ENCODE data around the gene HNRNPF. TPM values are rescaled to one million over a fixed set of nuclear protein-coding genes. Genes with fewer than 3 reads are reported as not detected.

HNRNPF gene
- total and polyA plus RNA-seq, 2 of the 4 experiments (the other 2 are of a cell fraction), result 169 to 207 TPM

GRCh38 chr10:43375401-43376020 lies 33.5 kb downstream of the HNRNPF start:
- DNase-seq (no peak), ATAC-seq (ENCODE audit: low read depth) (no peak)
- no peaks in the 10 kb centered on the region for H3K4me1 ChIP-seq (ENCODE audit: control insufficient read depth, insufficient read depth, low read length)
- H2AFZ ChIP-seq (replicated peaks; ENCODE audit: low read length, poor library complexity), result no peak overlapping the region
- no peak overlapping the region for H3K23ac ChIP-seq (ENCODE audit: low read depth, low read length)
- H3K36me3 ChIP-seq (ENCODE audit: control insufficient read depth, insufficient read depth, low read length), result no peaks in the 10 kb centered on the region
- H4K91ac ChIP-seq (ENCODE audit: insufficient read depth, low read depth, low read length), result no peak overlapping the region
- H3K14ac ChIP-seq (replicated peaks; ENCODE audit: low read depth, low read length), result no peak overlapping the region
- CTCF ChIA-PET, result no interaction called here
- H3K9me3 ChIP-seq (ENCODE audit: control insufficient read depth, insufficient read depth, low read length), result no peaks in the 10 kb centered on the region
- no peak overlapping the region for H2BK120ac ChIP-seq (ENCODE audit: low read depth, low read length)
- no peak overlapping the region for H3K9ac ChIP-seq (ENCODE audit: low read depth, low read length)
- BruUV-seq (replicated peaks), result no TSS peak
- no peaks in the 10 kb centered on the region for H3K9me1 ChIP-seq (ENCODE audit: insufficient read depth, low read length)
- H4K8ac ChIP-seq (ENCODE audit: low read depth in 2 of 2, low read length in 2 of 2), result no peak overlapping the region
- WGBS, 2 experiments (ENCODE audit: extremely low coverage in 2 of 2, insufficient read length in 1 of 2), result no CpG with 5 or more reads among the region's 12 CpGs
- no peak overlapping the region for H2BK20ac ChIP-seq (ENCODE audit: low read depth, low read length)
- H3K27ac ChIP-seq (ENCODE audit: insufficient read depth, low read length), result no peak overlapping the region
- TF ChIP-seq, protein P1, sequence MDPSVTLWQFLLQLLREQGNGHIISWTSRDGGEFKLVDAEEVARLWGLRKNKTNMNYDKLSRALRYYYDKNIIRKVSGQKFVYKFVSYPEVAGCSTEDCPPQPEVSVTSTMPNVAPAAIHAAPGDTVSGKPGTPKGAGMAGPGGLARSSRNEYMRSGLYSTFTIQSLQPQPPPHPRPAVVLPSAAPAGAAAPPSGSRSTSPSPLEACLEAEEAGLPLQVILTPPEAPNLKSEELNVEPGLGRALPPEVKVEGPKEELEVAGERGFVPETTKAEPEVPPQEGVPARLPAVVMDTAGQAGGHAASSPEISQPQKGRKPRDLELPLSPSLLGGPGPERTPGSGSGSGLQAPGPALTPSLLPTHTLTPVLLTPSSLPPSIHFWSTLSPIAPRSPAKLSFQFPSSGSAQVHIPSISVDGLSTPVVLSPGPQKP (IDR thresholded peaks at IDR 0.05; ENCODE audit: borderline replicate concordance, low read depth, low read length), result no peak
- TF ChIP-seq, protein P2, sequence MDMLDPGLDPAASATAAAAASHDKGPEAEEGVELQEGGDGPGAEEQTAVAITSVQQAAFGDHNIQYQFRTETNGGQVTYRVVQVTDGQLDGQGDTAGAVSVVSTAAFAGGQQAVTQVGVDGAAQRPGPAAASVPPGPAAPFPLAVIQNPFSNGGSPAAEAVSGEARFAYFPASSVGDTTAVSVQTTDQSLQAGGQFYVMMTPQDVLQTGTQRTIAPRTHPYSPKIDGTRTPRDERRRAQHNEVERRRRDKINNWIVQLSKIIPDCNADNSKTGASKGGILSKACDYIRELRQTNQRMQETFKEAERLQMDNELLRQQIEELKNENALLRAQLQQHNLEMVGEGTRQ (IDR thresholded peaks at IDR 0.05; ENCODE audit: low read depth, low read length), result no peak
- TF ChIP-seq CEBPB (IDR thresholded peaks at IDR 0.05; ENCODE audit: low read depth, low read length) (no peak), CHD1 (IDR thresholded peaks at IDR 0.05; ENCODE audit: low read depth, low read length) (no peak)
- no peak overlapping the region for H2AK5ac ChIP-seq (ENCODE audit: low read depth, low read length)
- H3K79me1 ChIP-seq (ENCODE audit: low read depth in 1 of 2, low read length in 2 of 2), result no peaks in the 10 kb centered on the region
- H3K18ac ChIP-seq (ENCODE audit: low read depth, low read length), result no peak overlapping the region
- no peak overlapping the region for H3K4me3 ChIP-seq (ENCODE audit: insufficient read depth, low read depth, low read length)
- H3K56ac ChIP-seq (ENCODE audit: extremely low read depth, insufficient read depth, low read length), result no peak overlapping the region
- intact Hi-C loops (cut with micrococcal nuclease) (no loop called here), dilution Hi-C loops (cut with HindIII; ENCODE audit: low sequenced_read_pairs, unreplicated experiment) (no loop called here), in situ Hi-C loops (cut with MboI; ENCODE audit: low sequenced_read_pairs) (no loop called here)
- no peak overlapping the region for H2BK5ac ChIP-seq (ENCODE audit: low read depth, low read length, poor library complexity, severe bottlenecking)
- H3K27me3 ChIP-seq (ENCODE audit: control insufficient read depth, insufficient read depth, low read length), result peaks cover 15% of the 10 kb centered on the region
- H2BK15ac ChIP-seq (ENCODE audit: low read depth, low read length), result no peak overlapping the region
- POLR2A ChIA-PET (ENCODE audit: unreplicated experiment), result no interaction called here
- no peak overlapping the region for H3K4ac ChIP-seq (ENCODE audit: low read depth, low read length)
- H4K5ac ChIP-seq (ENCODE audit: low read depth, low read length), result no peak overlapping the region
- no peaks in the 10 kb centered on the region for H4K20me1 ChIP-seq (ENCODE audit: insufficient read depth, low read length)
- no peak overlapping the region for H2AK9ac ChIP-seq (replicated peaks; ENCODE audit: low read depth, low read length, poor library complexity)
- H3K4me2 ChIP-seq (ENCODE audit: low read depth, low read length), result no peak overlapping the region
